Activated CD4-positive, alpha-beta T cell treated with anti-CD3 and anti-CD28 coated beads for 4 hours (primary cell): ENCODE data around the gene IQCH.

ENCODE experiments used
- DNase-seq, 2 donors: peaks; one replicate each; pipeline ENCODE4 v3.0.0-alpha.2; 2020

Gene IQCH

GRCh38 chr15:67456677-67457529 is 202.3 kb downstream of the IQCH start:
- DNase-seq = peak; percentile 78 to 87

- DNase-seq = no peak
Measured at GRCh38 chr15:67458331-67459029, 203.9 kb downstream of the IQCH start.

GRCh38 chr15:67460521-67460920 is 205.9 kb downstream of the IQCH start:
- DNase-seq = no peak

GRCh38 chr15:67461735-67462134 is 207.1 kb downstream of the IQCH start:
- no peak for DNase-seq

- DNase-seq = no peak
Measured at GRCh38 chr15:67462875-67463274, 208.3 kb downstream of the IQCH start.

- no peak for DNase-seq
Measured at GRCh38 chr15:67463488-67463887, 208.9 kb downstream of the IQCH start.

GRCh38 chr15:67465196-67465952 is 210.8 kb downstream of the IQCH start:
- no peak for DNase-seq

GRCh38 chr15:67468416-67468815 is 213.8 kb downstream of the IQCH start:
- DNase-seq = no peak

- DNase-seq = no peak
Measured at GRCh38 chr15:67469680-67470079, 215.1 kb downstream of the IQCH start.

- no peak for DNase-seq
Measured at GRCh38 chr15:67472957-67473356, 218.4 kb downstream of the IQCH start.

- DNase-seq = no peak
Measured at GRCh38 chr15:67474405-67475110, 220.0 kb downstream of the IQCH start.

GRCh38 chr15:67479781-67480505 is 225.4 kb downstream of the IQCH start:
- no peak for DNase-seq

GRCh38 chr15:67480741-67481140 is 226.2 kb downstream of the IQCH start:
- DNase-seq = no peak

GRCh38 chr15:67481680-67482079 is 227.1 kb downstream of the IQCH start:
- DNase-seq = no peak

GRCh38 chr15:67495585-67495984 is 241.0 kb downstream of the IQCH start:
- DNase-seq = no peak

GRCh38 chr15:67501177-67501835 is 246.7 kb downstream of the IQCH start:
- no peak for DNase-seq

GRCh38 chr15:67501836-67502461 is 247.4 kb downstream of the IQCH start:
- no peak for DNase-seq

GRCh38 chr15:67504056-67504455 is 249.5 kb downstream of the IQCH start:
- no peak for DNase-seq

- DNase-seq = no peak
Measured at GRCh38 chr15:67504796-67505195, 250.2 kb downstream of the IQCH start.

- DNase-seq = no peak
Measured at GRCh38 chr15:67505675-67506572, 251.3 kb downstream of the IQCH start.
